Dermis microvascular lymphatic vessel endothelial cell (primary cell): ENCODE measurements around the gene PSMA7. TPM values are rescaled to one million over a fixed set of nuclear protein-coding genes. Genes with fewer than 3 reads are reported as not detected.
A peak's percentile ranks its signal among the peaks of the same experiment; 100 is the strongest.
"Not testable (repeated sequence)": the region's sequence is repeated elsewhere in the genome, so short reads cannot be mapped to it uniquely, and the experiment has no call there.

ENCODE experiments used
- DNase-seq, 2 donors: peaks; one replicate each; pipeline versions ENCODE4 v3.0.0 to v3.0.0-alpha.2; 2010; ENCODE audit warnings: low read depth in 2 of 2
- total RNA-seq: library from RNA; depleted of rRNA; stranded (reverse); fragments of >200 nt; gene quantifications from 2 replicates; pipeline ENCODE4 v1.2.1, GENCODE V29; 2014

PSMA7 gene
- total RNA-seq, 1 donor from 2014 or later = 337 TPM

DNA sequence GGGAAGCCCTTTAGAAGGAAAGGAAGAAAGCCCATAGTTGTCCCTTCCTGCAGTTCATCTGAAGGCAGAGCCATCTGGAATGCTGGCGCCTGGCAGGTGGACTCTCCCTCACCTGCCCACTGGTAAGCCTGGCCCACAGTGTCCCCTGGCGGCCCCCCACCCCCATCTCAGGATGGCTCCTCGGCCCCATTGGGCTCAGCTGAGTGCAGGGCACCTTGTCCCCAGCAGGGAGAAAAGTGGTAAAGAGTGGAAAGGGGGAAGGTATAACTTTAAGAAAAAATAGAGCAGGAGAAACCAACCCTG is 13.0 kb upstream of the PSMA7 start:
- DNase-seq = no peak

DNA sequence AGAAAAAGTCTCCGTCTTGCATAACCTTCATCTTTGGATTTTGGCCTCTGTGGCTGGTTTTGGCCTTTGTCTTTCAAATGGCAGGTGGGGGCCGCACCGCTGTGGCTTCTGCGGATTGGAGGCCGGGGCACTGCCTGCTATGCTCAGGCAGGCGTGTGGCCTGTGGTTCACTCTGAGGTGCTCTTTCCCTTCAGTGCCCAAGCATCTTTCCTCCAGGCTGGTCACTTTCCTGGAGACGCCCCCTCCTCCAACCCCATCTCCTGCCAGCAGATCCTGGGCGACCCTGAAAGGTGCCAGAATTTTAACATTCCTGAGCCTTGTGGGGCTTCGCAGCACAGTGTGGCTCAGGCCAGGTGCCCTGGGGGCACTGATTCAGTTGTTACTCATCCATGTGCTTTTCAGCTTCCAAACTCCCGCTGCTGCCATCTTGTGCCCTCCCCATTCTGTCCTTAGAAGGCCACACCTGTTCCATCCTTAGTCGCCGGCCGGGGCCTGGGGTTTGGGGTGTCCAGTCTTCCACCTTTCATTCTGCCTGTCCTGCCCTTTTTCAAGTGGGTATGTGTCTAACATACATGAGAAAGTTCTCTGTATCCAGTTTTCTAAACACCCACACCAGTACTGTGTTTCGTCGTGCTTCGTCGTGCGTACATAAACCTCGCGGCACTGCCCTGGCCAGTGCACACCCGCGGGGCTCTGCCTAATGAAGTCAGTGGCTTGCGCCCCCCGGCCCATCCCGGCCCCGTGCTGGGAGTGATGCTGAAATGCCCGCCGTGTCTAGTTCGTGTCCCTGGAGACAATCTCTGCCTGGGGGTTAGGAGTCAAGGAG is 12.4 kb upstream of the PSMA7 start:
- DNase-seq = no peak

DNA sequence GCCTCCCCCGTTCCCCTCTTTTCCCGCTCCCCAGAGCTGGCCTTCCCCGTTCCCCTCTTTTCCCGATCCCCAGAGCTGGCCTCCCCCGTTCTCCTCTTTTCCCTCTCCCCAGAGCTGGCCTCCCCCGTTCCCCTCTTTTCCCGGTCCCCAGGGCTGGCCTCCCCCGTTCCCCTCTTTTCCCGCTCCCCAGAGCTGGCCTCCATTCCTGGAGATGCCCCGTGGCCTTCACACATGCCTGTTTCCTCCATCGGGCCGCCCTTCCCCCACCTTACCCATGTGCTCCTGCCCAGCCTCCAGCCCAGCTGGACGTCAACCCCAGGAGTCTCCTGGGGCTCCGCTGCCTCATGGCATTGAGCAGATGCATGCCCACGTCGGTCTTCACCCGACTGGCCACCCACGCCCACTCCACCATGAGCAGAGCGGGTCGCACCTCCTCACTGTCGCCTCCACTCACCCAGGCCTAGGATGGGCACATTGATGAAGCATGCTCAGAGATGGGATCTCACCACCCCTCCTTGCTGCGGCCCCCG is 8.7 kb upstream of the PSMA7 start:
- no peak for DNase-seq

DNA sequence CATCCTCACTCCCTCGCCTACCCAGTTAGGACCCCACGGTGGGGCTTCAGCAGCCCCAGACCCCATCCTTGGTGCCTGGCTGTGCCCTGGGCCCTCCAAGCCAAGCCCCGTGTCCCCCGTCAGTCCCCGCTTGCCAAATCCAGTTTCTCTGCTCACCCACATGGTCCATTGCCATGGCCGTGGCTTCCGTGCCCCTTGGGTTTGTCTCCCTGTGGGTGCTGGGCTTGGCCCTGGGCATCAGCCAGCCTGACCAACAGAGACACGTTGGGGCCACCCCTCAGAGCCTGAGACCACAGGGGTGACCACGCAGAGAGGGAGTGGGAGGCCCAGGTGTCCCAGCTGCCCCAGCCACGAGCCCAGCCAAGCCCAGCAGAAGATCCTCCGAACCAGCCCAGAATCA is 8.0 kb upstream of the PSMA7 start:
- no peak for DNase-seq

DNA sequence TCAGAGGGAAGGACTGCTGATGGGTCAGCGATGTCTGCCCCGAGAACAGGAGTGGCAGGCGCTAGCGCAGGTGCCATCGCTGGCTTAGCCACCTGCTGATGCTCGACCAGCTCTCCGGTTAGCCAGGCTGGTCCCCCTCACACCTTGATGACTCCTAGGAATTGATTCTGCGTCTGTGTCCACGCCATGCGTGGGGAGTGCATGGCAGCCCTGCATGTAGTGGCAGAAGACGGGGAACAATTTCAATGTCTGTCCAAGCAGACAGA is 7.0 kb upstream of the PSMA7 start:
- no peak for DNase-seq

DNA sequence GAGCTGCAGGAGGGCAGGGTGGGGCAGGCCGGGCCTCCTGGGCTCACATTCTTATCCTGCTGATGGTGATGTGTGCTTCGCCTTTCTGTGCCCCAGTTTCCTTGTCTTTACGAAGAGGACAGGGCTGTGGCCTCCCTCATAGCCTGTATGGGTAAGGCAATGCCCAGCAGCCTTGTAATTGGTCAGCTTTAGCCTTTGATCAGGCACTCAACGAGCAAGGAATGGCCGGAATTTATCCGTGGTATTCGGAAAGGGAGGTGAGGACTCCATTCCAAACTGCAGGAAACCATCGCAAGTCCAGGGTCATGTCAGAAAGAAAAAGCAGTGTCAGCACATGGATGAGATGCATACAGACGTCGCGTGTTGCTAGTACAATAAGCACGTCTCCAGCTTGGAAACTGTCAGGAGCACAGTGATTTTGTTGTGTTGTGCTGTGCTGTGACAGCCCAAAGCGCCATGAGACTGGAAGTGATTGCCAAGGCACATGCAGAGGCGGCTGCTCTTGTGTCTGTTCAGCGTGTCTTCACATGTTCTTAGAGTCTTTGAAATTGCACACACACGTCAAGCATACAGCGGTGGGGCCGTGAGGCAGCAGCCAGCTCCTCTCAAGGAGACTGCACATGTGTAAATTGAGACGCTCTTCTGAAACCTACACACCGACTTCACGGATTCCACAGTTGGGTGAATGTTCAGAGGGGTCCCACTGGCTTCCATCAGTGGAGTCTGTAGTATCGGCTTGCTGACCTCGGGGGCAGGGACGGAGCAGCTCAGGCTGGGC is 6.5 kb upstream of the PSMA7 start:
- peak; percentile 30 to 75 for DNase-seq

DNA sequence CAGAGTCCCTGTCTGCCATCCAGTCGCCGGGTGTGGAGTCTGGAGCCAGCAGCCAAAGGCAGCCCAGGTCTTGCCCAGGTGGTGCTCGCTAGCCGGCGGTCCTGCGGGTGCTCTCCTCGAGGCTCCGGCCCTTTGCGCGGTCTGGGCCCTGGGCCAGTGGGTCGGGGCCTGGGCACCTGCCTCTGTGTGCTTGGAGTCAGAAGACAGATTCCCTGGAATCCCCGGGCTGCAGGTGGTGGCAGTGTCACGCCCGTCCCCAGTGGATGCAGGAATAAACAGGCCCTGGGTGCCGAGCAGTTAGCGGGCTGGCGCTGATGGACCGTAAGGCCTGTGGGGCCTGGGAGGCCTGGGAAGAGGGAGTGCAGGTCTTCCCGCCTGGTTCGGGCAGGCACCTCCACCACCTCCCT is 5.7 kb upstream of the PSMA7 start:
- no peak for DNase-seq

DNA sequence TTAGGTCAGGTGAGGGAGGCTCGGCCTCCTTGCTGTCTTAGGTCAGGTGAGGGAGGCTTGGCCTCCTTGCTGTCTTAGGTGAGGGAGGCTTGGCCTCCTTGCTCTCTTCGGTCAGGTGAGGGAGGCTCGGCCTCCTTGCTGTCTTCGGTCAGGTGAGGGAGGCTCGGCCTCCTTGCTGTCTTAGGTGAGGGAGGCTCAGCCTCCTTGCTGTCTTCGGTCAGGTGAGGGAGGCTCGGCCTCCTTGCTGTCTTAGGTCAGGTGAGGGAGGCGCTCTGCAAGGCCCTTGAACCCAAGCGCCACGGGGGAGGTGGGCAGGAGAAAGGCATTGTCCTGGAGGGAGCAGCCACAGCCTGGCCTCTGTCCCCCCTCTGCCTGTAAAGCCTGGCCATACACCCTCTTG is 5.2 kb upstream of the PSMA7 start:
- DNase-seq = not testable (repeated sequence)

DNA sequence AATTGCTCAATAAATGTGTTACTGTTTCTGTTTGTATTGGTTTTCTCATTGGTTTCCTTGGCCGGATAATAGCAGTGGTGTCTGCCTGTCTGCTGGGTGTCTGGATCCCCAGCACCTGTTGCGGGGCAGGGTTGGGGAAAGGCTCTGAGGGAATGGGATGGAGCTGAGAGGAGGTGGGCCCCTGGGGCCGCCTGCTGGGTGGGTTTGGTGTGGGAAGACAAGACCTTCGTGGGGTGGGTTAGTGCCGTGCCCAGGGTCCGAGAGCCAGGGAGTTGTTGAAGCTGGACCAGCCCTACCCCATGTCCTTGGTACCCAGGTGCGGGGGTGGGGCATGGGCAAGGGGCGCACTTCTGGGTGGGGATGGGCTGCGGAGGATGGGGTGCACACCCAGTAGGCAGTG is 4.3 kb upstream of the PSMA7 start:
- DNase-seq = no peak

DNA sequence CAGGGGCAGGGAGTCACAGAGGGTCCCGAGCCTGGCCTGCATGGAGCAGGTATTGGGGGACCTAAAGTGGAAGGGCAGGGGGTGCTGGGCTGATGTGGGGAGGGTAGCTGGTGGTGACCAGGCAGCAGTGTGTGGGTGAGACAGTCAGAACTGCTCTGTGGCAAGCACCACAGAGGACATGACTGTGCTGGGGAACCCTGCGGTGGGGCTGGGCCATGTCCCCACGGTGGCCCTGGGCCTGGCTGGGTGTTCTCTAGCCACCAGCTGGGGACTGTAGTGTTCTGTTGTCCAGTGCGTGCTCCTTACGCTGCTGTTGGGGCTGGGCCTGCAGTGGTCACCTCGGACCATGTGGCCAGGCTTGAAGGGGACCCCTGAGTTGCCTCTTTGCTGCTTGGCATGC is 3.9 kb upstream of the PSMA7 start:
- DNase-seq = no peak

DNA sequence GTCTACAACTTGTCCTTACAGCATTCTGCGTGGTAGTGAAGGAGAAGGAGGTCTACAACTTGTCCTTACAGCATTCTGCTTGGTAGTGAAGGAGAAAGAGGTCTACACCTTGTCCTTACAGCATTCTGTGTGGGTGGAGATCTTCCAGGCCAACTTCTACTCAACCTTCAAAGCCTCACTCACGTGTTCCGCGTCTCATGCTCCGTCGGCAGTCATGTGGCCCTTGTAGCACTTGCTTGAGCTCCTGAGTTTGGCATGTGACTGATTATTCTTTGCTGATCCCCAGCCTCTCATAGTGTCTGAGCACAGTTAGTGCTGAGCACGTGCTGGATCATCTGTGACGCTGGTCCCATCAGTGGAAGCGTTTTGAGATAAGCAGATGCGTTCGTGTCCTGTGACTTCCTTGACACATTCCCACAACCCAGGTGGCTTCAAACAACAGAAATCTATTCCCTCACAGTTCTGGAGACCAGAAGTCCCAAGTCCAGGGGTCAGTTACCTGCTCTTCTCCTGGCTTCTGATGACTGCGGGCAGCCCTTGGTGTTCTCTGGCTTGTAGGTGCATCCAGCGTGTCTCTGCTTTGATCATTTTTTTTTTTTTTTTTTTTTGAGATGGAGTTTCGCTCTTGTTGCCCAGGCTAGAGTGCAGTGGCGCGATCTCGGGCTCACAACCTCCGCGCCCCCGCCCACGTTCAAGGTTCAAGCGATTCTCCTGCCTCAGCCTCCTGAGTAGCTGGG is 3.0 kb upstream of the PSMA7 start:
- DNase-seq = no peak

DNA sequence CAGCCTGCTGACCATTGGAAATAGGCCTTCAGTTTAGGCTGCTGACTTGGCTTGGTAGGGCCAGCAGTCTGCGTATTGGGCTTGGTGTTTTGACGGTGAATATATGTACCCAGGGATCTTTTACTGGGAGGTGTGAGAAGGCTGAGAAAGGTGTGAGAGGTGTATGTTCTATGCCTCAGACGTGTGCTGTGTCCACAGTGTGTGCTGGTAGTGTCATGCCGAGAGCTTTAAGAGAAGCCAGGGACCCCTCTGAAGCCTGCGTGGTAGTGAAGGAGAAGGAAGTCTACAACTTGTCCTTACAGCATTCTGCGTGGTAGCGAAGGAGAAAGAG is 2.5 kb upstream of the PSMA7 start:
- DNase-seq = no peak

DNA sequence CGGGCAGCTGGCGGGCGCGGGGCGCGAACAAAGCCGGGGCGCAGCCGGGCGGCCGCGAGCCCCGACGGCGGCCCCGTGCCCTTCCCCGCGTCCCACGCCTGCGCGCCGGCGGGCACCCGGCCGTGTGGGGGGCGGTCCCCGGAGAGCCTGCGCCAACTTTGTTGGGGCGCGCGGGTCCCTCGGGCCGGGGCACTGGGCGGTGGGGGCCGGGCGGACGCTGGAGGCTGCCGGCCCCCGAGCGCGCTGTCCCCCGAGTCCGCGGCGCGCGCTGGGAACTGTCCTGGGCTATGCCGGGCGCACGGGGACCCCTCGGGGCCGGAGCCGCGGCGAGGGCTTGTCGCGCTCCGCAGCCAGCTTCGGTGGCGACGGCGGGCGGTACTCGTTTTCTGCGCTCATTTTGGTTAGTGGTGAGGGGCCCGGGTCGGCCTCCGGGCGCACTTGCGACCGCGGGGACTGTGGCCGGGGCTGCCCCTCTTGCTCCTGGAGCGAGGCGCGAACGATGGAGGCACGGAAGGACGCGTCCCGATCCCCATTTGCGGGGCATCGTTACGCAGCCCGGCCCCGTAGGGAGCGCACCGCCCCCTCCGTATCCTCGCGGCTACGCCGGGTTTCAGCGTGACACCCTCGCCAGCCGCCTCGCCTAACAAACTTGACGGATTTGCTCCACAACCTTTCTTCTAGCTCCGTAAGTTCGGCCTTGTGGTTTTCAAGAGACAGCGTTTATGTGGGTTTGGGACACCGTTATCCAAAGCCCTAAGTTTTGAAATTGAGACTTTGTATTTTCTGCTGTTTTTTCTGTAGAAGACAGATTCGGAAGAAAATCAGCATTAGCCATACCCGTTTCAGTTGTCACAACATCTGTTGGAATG is 997 bp upstream of the PSMA7 start:
- peak in 1 of 2 donors; percentile 75 for DNase-seq

DNA sequence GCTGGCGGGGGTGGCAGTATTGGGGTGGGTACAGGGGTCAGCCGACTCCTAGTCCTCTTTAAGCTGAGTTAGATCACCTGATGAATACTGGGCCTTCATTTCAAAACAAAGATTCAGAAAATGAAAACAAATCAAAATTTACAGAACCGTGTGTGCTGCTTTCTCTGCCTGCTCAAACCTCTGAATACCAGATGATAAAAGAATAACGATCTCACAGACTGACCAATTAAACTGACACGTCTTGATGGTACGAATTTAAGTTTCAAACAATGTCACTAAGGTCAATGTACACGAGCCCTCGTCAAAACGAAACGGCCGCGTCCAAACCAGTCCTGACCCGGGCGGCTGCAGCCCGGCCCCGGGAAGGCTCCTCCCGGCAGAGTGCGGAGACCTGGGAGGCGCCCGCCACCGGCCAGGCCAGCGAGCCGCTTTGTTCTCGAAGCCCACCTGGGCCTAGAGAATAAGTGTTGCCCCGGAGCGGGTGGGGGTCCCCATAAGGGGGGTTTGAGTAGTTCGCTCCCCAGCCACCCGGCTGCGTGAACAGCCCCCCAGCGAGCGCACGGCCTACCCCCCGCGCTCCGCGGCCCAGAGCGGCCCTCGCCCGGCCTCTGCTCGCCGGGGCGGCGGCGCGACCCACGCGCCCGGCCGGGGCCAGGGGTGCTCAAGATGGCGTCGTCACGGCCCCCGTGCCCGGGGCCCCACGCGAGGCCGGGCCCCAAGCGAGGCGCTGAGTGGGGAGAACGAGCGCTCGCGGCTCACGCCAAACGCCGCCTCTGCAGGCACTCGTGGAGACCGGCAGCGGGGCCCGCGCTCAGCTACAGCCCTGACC is 728 bp downstream of the PSMA7 start:
- DNase-seq = no peak

DNA sequence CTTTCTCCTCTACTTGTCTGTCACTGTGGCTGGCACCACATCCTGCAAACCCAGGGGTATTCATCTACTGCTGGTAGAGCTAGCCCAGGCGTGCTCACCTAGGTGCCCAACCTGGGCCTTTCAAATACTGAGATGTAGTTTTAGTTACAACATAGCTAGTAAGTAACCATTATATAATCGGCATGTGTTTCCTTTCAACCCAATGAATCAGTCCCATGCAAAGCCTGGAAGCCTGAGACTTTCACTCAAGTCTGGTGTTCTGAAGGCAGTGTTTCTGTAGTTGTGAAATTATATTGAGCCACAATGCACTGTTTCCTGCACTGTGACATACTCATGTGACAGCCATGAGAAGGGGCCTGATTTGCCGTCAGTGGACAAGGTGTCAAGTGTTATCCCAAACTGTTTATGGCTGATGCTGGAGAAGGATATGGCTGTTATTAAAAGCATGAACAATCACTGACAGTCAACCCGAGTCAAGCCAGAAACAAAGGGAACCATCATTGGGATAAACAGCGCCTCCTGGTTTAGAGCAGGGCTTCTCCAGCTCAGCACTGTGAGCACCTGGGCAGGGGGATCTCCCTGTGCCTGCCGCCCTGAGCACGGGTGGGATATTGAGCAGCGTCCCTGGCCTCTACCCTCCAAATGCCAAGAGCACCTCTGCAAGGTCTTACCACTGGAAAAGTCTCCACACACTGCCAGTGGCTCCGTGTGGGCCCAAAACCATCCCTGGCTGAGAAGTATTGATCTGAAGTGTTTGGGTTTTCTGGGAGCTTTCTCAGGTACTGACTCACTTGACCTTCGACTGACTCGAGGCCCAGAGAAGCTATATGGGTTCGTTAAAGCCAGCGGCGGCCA is 1.6 kb downstream of the PSMA7 start:
- peak in 1 of 2 donors; percentile 60 for DNase-seq

DNA sequence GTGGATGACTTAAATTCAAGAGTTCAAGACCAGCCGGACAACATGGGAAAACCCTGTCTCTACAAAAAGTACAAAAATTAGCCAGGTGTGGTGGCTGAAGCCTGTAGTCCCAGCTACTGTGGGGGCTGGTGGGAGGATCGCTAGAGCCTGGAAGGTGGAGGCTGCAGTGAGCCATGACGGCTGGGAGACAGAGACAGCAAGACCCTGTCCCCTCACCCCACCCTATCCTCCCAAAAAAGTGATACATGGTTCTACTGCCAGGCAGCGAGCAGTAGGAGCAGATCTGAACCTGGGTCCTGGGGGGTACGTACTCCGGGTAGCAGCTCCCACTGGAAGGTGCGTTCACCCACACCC is 2.2 kb downstream of the PSMA7 start:
- DNase-seq = no peak

DNA sequence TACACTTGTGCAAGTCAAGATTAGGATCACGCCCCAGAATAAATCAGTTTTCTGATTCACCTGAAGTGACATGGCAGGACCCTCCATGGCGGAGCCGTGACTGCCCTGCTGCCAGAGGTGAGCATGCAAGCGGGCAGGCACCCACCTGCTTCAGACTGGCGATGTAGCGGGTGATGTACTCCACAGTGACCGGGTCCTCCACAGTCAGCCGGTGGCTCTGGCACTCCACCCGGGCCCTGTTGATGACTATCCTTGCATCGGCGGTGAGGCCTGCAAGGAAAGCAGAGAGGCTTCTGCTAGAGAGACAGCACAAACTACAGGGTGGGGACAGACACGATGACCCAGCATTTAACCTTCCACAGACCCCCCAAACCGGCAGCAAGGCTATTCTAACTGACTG is 3.6 kb downstream of the PSMA7 start:
- DNase-seq = no peak

DNA sequence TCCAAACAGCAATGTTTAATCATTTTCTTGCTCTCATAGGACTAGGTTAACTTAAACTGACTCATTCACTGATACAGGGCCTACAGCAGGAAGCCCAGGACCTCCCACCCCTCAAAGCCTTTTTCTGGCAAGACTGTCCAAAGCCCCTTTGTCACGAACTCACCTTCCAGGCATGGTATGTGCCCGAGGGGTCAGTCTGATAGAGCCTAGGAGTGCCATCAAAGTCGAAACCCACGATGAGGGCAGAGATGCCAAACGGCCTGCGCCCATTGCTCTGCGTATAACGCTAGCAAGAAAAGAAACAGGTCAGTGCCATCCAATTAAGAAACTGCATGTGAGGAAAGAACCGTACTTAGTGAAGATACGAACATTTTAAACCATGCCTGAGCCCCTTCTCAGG is 4.3 kb downstream of the PSMA7 start:
- no peak for DNase-seq

DNA sequence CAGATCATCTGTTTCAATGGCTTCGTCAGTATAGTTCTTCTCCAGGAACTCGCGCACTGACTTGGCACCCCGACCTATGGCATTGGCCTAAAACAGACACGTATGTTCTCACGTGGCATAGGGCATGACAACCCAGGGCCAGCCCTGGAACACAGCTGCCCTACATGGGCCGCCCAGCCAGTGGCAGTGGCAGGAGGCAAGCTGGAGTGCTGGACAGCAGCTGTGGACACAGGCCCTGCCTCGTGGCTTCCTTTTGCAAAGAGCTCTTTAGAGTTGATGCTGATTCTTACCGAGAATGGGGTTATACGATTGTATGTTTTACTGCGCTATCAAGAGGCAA is 5.0 kb downstream of the PSMA7 start:
- DNase-seq = no peak
